Putamen (tissue), 1 donor: ENCODE data around the gene GPBP1.
"Not testable (repeated sequence)": the region's sequence is repeated elsewhere in the genome, so short reads cannot be mapped to it uniquely, and the experiment has no call there.

Source experiments
- DNase-seq: peaks from one replicate; pipeline ENCODE4 v3.0.0-alpha.2; 2016; ENCODE audit warnings: low spot score

Gene GPBP1, protein sequence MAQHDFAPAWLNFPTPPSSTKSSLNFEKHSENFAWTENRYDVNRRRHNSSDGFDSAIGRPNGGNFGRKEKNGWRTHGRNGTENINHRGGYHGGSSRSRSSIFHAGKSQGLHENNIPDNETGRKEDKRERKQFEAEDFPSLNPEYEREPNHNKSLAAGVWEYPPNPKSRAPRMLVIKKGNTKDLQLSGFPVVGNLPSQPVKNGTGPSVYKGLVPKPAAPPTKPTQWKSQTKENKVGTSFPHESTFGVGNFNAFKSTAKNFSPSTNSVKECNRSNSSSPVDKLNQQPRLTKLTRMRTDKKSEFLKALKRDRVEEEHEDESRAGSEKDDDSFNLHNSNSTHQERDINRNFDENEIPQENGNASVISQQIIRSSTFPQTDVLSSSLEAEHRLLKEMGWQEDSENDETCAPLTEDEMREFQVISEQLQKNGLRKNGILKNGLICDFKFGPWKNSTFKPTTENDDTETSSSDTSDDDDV

DNA sequence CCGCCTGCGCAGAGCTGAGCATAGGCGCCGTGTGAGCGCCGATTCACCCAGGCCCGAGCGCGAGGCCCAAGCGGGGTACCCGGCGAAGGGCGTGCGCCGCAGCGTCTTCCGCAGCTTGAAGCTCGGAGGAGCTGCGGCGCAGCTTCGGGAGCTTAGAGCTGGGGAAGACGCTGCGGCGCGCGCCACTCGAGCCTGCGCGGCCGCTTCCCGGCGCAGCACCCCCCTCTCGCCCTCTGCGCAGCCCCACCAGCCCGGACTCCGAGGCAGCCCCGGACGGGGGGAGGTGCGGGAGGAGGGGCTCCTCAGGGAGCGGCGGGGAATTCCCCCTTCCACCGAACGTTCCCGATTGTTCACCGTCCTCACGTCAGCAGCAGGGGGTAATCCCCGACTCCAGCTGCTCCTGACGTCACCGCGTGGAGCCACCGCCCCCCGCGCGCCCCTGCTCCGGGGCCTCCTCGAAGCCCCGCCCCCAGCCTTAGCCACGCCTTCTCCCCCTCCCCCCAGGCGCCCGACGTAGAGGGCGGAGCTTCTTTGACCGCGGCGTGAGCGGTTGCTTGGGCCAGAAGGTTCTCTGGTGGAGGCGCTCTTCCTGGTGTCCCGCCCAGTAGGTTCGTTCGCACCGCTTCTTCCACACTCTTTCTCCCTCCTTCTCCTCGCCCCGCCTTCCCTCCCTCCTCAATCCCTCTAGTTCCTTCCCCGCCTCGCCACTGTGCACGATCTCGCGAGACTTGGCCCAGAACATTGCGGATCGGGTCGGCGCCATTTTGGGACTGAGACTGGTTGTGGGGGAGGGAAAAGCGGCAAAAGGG lies at the start of gene GPBP1:
Gene GPBP1, plus strand, starts transcription at position 741 of the 809 bp plus-strand sequence. CDS start 40,072 bp downstream, outside the sequence.
- DNase-seq = peak; percentile 99

DNA sequence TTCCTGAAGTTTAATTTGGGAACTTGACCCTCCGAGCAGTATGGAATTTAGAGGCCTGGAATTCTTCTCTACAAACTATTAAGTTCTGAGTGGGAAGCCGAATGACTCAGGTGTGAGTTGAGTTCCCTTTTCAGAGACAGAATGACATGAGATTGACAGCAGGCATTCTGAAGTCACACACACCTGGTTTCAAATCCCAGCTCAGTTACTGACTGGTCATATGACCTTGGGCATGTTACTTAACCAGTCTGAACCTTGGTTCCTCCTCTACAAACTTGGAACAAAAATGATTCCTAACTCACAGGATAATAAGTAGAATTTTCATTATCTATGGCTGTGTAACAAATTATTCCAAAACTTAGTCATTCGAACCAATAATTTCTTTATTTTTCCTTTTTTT lies 45.5 kb upstream of the GPBP1 start:
- DNase-seq = no peak

DNA sequence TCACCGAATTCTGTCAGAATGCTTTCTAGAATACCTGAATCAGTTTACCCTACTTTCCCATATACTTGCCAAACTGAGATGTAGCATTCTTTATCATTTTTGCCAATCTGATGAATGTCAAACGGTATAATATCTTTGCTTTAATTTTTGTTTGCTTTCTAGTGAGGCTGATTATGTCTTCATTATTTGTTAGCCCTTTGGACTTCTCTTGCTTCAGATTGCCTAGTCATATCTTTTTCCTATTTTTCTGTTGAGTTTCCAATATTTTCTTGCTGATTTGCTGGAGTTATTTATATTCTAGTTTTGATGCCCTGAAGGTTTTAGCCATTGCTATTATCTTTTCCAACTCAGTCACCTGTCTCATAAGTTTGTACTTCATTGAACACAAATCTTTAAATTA lies 40.3 kb upstream of the GPBP1 start:
- no peak for DNase-seq

DNA sequence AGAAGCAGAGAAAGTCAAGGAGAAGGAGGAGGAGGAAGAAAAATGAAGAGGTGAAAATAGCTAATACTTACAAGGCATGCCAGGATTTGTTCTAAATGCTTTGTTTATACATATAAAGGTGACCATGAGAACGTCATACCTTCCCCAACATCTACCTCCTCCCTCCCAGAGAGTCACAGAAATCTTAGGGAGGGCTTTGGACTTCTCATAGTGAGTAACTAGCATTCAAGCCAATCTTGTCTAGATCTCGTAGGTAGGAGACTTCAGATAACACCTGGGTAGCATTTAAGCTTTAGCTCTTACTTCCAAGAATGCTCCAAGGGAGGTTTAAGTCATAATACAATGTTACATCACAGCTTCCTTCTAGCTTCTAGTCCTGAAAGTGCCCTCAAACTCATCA lies 36.5 kb upstream of the GPBP1 start:
- DNase-seq = no peak

DNA sequence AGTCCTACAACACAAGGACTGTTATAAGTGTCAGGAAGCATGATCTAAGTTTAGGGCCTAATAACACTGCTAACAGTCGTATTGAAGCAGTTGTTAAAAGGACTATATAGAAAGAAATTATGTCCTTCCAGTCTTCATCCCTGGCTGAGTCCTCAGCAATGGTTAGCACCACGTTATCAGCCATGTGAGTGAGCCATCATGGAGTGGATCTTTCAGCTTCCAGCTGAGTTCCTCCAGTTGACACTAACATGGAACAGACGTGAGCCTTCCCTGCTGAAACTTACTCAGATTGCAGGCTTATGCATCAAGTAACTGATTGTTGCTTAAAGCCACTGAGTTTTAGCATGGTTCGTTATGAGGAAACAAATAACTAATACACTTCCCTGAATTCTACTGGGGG lies 21.5 kb upstream of the GPBP1 start:
- no peak for DNase-seq

DNA sequence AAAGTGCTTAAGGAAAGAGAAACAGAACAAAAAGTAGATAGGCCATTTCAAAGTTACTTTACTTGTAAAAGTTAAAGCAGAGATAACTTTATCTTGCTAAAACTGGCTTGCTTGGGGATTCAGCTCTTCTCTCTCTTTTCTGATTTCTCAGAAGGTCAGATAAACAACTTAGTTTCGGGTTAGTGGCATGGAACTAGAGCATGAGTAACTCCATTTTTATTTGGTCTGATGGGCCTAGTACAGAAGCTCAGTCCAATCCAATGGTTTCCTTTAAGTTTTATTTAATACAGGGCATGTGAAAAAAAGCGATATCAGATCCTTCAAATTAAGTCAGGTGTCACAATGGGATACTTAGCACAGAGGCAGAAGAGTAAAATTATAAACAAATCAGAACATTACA lies 18.8 kb upstream of the GPBP1 start:
- DNase-seq = no peak

DNA sequence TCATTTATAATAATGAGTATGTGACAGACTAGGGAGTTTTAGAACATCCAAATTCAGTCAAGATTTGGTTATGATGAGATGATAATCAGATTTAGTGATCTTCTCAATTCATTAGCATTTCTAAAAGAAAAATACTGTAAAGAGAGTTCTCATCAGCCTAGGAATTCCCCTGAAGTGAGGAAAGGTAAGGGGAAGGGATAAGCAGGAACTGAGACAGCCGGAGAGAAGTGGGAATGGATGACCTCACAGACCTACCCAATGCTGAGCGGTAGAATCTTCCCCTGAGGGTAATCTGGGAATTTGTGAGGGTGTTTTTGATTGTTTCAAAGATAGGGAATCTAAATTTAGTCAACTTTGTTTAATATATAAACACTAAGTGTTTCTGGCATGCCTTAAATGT lies 16.7 kb upstream of the GPBP1 start:
- no peak for DNase-seq

DNA sequence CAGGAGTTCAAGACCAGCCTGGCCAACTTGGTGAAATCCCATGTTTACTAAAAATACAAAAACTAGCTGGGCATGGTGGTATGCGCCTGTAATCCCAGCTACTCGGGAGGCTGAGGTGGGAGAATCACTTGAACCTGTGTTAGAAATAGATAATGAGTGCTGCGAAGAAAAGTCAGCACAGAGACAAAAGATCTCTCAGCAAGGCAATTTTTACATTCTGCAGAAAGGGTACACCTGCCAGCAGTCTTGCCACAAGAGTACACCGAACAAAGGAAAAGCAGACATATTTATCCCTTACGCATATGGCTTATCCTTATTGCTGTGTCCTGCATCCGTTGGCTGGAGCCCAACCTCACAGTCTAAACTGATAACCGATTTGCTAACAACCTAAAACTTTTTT lies 16.2 kb upstream of the GPBP1 start:
- no peak for DNase-seq

DNA sequence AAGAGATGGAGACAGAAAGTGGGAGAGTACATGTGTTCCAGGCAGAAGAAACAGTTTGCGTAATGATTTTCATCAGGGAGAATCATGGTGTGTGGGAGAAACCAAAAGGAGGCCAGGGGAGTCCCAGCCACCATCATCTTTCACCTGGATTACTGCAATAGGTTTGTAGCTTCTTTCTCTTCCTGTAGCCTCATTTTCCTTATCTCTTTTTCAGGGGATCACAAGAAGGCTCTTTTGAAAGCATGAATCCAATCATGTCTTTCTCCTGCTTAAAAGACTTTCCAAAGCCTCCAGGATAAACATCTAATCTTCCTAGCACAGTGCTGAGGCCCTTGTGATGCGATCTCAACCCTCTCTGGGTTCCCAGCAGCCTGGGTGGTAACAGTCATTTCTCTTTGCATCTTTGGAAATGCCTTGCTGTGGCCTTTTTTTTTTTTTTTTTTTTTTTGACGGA lies 10.3 kb upstream of the GPBP1 start:
- DNase-seq = no peak

DNA sequence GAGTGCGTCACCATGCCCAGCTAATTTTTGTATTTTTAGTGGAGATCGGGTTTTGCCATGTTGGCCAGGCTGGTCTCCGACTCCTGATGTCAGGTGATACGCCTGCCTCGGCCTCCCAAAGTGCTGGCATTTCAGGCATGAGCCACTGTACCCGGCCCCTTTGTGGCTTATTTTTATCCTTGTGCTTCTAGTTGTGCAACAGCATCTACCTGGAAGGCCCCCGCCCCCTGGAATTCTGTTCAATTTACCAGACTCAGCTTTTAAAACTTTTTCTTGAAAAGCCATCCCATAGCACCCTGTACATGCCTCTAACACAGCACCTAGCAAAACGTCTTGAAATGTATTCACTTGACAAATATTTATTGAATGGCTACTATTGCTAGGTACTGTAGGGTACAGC lies 9.7 kb upstream of the GPBP1 start:
- no peak for DNase-seq

DNA sequence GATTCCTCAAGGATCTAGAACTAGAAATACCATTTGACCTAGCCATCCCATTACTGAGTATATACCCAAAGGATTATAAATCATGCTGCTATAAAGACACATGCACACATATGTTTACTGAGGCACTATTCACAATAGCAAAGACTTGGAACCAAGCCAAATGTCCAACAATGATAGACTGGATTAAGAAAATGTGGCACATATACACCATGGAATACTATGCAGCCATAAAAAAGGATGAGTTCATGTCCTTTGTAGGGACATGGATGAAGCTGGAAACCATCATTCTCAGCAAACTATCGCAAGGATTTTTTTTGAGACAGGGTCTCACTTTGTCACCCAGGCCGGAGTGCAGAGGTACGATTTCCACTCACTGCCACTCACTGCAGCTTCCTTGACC lies 8.7 kb upstream of the GPBP1 start:
- DNase-seq = not testable (repeated sequence)

DNA sequence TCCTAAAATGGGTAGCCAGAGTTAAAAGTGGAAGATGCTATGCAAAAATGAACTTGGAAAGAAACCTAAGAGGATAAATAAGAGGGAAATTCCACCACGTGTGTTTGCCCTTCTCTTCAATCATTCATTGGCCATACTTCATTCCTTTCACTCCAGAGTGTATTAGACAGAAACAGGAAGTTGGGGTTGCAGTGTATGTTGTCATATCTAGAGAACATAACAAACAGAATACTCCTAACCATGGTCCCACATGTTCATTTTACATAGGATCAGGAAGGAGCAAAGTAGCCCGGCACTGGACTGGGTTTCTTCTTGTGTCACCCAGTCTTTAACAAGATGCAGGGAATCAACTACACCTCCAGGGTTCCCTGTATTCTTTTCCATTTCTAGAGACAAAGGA lies 7.6 kb upstream of the GPBP1 start:
- no peak for DNase-seq

DNA sequence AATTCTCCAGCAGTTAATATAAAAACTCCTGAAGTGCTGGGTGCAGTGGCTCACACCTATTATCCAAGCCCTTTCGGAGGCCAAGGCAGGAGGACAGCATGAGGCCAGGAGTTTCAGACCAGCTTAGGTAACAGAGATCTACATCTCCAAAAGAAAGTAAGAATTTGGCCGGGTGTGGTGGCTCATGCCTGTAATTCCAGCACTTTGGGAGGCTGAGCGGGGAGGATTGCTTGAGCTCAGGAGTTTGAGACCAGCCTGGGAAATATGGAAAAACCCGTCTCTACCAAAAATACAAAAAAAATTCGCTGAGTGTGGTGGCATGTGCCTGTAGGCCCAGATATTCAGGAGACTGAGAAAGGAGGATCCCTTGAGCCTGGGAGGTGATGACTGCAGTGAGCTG lies 6.7 kb upstream of the GPBP1 start:
- DNase-seq = no peak

DNA sequence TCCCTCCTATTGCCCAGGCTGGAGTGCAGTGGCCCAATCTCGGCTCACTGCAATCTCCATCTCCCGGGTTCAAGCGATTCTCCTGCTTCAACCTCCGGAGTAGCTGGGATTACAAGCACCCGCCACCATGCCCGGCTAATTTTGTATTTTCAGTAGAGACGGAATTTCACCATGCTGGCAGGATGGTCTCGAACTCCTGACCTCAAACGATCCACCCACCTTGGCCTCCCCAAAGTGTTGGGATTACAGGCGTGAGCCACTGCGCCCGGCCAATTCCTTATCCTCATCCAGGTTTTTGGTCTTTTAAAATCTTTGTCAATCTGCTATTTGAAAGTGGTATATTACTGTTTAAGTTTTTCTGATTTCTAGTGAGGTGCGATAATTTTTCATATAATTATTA lies 3.7 kb upstream of the GPBP1 start:
- DNase-seq = not testable (repeated sequence)

DNA sequence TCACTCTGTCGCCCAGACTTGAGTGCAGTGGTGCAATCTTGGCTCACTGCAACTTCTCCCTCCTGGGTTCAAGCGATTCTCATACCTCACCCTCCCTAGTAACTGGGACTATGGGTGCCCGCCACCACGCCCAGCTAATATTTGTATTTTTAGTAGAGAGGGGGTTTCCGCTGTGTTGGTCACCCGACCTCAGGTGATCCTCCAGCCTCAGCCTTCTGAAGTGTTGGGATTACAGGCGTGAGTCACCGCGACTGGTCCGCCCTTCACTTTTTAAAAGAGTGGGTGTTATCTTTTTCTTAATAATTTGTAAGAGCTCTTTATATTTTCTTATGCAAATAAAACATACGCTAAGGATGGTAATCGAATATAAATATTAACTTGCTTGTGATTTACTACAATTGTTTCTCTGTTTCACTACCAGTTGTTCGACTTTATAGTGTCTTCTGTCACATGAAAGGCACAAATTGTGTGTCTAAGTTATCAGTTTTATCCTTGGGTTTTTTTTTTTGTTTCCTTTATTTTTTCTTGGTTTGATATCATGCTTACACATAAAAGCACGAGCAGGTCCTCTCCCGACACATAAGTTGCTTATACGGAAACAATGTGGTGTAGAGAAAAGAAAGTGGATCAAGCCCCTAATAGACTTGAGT lies 1.9 kb upstream of the GPBP1 start:
- DNase-seq = no peak

DNA sequence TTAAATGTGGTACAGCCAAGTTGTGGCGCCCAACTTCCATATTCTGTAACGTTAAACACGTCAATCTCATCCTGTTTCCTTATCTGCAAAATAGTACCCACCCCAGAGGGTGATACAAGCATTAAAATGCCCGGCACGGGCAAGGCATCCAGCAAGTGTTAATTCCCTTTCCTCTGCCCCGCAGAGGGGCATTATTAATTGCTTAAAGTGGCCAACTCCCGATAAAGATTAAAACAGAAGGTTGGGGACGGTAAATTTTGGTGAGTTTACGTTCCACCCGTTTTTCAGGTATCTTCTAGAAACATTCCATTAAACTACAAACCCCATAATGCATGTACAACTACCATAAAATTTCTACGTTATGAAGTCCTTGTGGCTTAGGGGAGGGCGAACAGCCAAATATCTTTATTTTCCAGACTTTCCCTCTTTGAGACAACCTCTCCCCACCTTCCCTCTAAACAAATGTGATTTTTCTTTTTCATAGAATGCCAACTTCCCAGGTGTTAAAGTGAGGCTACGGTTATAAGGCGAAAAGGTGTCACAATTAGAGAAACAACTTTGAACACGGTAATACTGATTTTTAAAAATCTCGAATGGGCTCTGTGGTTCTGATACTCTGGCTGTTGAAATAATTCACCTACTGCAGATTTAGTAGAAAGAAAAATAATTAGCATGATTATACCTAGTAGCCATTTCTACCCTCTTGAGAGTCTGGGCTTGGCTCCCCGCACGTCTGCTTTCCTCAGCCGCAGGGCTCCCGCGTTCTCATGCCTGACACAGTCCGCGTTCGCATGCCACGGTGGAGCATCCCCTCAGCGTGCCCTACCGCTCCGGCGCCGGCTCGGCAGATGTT lies 1.2 kb upstream of the GPBP1 start:
- DNase-seq = peak; percentile 10

DNA sequence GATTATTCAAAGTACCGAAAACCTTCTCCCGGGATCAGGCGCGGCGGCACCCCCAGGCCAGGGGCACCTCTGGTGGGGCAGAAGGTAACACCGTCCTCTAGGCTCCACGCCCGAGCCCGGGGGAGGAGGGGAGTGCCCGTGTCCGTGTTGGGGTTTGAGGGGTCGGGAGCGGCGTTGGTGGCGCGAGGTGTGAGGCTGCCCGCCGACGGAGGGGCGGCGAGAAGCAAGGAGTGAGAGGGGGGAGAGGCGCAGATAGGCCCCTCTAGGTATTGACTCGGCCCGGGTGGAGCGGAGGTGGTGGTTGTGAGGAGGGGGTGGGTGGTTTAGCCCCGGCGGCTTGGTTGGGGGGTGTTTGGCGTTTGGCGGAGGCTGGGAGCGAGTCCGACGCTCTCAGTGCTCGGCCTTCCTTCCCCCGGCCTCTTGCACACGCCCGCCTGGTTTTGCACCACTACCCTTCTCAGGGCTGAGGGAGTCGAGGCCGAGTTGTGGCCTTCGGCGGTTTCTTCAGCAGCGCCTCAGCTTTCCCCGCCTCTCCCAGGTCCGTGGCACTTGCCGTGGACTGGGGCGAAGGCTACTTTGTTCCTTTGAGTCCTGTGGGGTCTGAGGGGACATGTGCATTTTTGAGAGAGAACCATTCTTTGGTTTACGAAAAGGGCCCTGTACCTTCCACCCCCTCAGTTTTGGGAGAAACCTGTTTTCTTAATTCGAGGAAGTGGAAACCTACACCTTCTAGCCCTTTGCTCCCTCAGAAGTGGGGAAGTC lies 450 bp downstream of the GPBP1 start:
- DNase-seq = peak; percentile 36

DNA sequence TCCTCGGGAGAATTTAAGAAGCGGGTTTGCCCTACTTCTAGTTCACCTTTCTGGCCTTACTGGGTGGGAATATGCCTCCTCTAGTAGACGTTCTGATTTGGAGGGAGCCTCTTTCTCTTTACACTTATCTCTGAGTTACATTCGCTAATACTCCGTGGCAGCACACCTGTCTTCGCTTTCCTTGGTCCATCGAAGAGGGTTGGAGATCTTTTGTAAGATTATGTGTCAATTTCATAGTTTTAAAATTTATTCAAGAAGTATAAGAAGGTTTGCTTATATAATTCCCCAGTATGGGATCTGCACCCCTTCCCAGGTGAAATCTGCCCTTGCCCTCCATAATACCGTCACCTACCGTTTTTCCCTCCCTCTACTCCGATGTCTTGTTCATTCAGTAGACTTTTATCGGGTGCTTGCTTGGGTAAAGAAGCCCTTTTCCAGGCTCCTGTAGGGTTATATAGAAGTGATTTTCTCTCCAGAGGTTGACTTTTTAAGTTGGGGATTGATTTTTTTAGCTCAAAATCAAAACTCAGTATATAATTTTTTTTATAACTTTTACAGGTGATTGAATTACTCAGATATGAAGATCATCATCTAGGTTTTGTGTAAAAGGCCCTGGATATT lies 1.1 kb downstream of the GPBP1 start:
- DNase-seq = no peak

DNA sequence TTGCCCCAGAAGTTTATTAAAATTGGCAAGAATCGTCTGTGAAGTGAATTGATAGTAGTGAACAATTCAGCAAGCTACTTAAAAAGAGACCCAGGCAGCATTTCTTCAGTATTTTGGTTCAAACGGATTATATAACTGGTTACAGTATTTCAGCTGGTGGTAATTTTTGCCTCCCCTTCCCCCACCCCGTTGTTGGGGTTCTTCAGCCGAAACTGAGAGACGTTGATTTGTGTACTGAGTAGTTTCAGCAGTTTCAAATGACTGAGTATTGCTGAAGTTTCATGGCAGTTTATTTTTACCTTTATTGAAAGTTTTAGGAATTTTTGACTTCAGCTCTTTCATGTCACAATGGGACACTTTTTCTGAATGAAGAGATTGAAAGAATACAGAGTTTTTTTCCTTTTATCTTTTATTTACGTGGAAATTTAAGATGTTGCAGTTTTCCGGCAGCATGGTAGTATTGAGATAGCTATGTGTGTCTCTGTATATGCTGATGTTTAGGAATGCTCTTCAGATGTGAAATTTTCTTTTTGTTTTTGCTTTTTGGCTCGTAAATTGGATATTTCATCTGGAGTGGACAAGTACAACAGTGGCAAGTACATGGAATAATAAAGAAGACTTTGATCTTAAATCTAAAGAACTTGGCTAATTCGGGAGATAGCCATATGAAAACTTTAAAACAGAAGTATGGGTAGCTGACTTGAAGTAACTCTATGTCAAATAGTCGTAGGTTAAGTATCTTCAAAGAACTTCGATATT lies 1.9 kb downstream of the GPBP1 start:
- peak; percentile 7 for DNase-seq
